ENCODE measurements around the gene LMBR1. TPM values are rescaled to one million over a fixed set of nuclear protein-coding genes. Genes with fewer than 3 reads are reported as not detected.

Gene LMBR1
- total RNA-seq, 5 donors from 2014 or later (not counting 1 experiment from before 2014, with no cell fraction given), result 79.1 to 94.8 (median 83.8) TPM

DNA sequence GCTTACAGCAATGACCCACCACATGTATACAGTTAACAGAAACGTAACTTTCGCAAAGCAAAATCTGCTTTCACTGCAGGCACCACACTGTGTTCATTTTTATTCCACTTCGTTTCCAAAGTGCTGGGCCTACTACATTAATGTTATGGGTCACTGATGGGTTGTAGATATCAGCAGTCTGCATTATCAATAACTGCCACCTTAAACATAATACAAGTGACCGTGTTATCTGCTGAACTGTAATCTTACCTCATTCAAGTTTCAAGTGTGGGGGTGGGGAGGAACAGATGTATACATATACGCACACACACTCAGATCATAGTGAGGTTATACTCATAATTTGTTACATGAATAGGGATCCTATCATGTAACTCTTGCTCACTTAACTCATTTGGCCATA lies 231.3 kb downstream of the LMBR1 start:
- H3K27ac ChIP-seq (ENCODE audit: low read length), result no peak overlapping the region
- ChIA-PET CTCF (no interaction called here), POLR2A (no interaction called here)
- H3K27me3 ChIP-seq (replicated peaks in 1 of 2; ENCODE audit: control insufficient read depth in 2 of 2, extremely low read depth in 1 of 2, insufficient read depth in 2 of 2, low read length in 1 of 2), result peaks cover 0 to 2% of the 10 kb centered on the region in 2 experiments
- H3K9me3 ChIP-seq, result no peaks in the 10 kb centered on the region
- Mint-ChIP-seq H3K36me3 (no peaks in the 10 kb centered on the region), H3K4me1 (no peaks in the 10 kb centered on the region), H3K9me3 (no peaks in the 10 kb centered on the region), H3K27me3 (no peaks in the 10 kb centered on the region), H3K27ac (no peak overlapping the region), H3K4me3 (no peak overlapping the region)
- ATAC-seq (replicated peaks in 1 of 4), result no peak
- no peak for DNase-seq
- WGBS (ENCODE audit: insufficient coverage), result no CpG with 5 or more reads among the region's 5 CpGs
- H3K4me1 ChIP-seq (ENCODE audit: control insufficient read depth in 1 of 2, extremely low read depth in 1 of 2, insufficient read depth in 2 of 2, low read length in 2 of 2), result no peaks in the 10 kb centered on the region
- no peaks in the 10 kb centered on the region for H3K36me3 ChIP-seq (ENCODE audit: control insufficient read depth in 2 of 2, extremely low read depth in 1 of 2, insufficient read depth in 1 of 2, low read length in 1 of 2)
- H3K4me3 ChIP-seq (ENCODE audit: control insufficient read depth in 1 of 2, extremely low read depth in 1 of 2, low read length in 1 of 2), result no peak overlapping the region

DNA sequence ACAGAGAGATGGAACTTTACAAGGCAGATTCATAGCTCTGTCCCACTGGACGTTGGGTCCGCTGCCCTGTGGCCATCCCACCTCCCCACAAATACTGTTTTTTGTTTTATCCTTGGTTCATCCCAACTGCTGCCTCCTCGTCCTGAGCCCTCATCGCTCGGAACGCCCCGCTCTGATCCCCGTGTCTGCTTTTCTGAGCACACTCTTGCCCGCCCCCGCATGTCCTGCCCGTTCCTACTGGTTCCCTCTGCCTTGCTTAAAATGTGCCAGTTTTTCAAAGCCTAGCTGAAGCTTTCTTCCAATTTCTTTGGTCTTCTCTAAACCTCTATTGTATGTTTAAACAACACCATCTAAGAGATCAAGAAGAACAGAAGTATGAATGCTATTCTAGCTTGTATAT lies 233.0 kb downstream of the LMBR1 start:
- Histone ChIP-seq H3K27ac (ENCODE audit: low read length) (no peak overlapping the region), H3K9me3 (no peaks in the 10 kb centered on the region), H3K36me3 (ENCODE audit: control insufficient read depth in 2 of 2, extremely low read depth in 1 of 2, insufficient read depth in 1 of 2, low read length in 1 of 2) (no peaks in the 10 kb centered on the region), H3K4me3 (ENCODE audit: control insufficient read depth in 1 of 2, extremely low read depth in 1 of 2, low read length in 1 of 2) (no peak overlapping the region), H3K4me1 (ENCODE audit: control insufficient read depth in 1 of 2, extremely low read depth in 1 of 2, insufficient read depth in 2 of 2, low read length in 2 of 2) (no peaks in the 10 kb centered on the region), H3K27me3 (replicated peaks in 1 of 2; ENCODE audit: control insufficient read depth in 2 of 2, extremely low read depth in 1 of 2, insufficient read depth in 2 of 2, low read length in 1 of 2) (peaks cover 0 to 4% of the 10 kb centered on the region in 2 experiments)
- Mint-ChIP-seq H3K27me3 (no peaks in the 10 kb centered on the region), H3K9me3 (no peaks in the 10 kb centered on the region), H3K27ac (no peak overlapping the region), H3K4me1 (no peaks in the 10 kb centered on the region), H3K36me3 (no peaks in the 10 kb centered on the region), H3K4me3 (no peak overlapping the region)
- POLR2A ChIA-PET, result no interaction called here
- WGBS (ENCODE audit: insufficient coverage), result 66% methylated on average over 11 of the region's 11 CpGs
- no peak for DNase-seq
- no peak for ATAC-seq (replicated peaks in 1 of 4)
- CTCF ChIA-PET, result no interaction called here

GRCh38 chr7:156659203-156659602 lies 233.8 kb downstream of the LMBR1 start:
- Mint-ChIP-seq H3K4me3 (no peak overlapping the region), H3K27ac (no peak overlapping the region), H3K36me3 (no peaks in the 10 kb centered on the region), H3K9me3 (no peaks in the 10 kb centered on the region), H3K4me1 (no peaks in the 10 kb centered on the region), H3K27me3 (peaks cover 0 to 3% of the 10 kb centered on the region in 2 donors)
- H3K4me1 ChIP-seq (ENCODE audit: control insufficient read depth in 1 of 2, extremely low read depth in 1 of 2, insufficient read depth in 2 of 2, low read length in 2 of 2), result no peaks in the 10 kb centered on the region
- ChIA-PET CTCF (no interaction called here), POLR2A (no interaction called here)
- H3K4me3 ChIP-seq (ENCODE audit: control insufficient read depth in 1 of 2, extremely low read depth in 1 of 2, low read length in 1 of 2), result no peak overlapping the region
- H3K27ac ChIP-seq (ENCODE audit: low read length), result no peak overlapping the region
- DNase-seq, result no peak
- no peaks in the 10 kb centered on the region for H3K9me3 ChIP-seq
- peaks cover 0 to 10% of the 10 kb centered on the region in 2 experiments for H3K27me3 ChIP-seq (replicated peaks in 1 of 2; ENCODE audit: control insufficient read depth in 2 of 2, extremely low read depth in 1 of 2, insufficient read depth in 2 of 2, low read length in 1 of 2)
- no peak for ATAC-seq (replicated peaks in 1 of 4)
- H3K36me3 ChIP-seq (ENCODE audit: control insufficient read depth in 2 of 2, extremely low read depth in 1 of 2, insufficient read depth in 1 of 2, low read length in 1 of 2), result no peaks in the 10 kb centered on the region
- no CpG with 5 or more reads among the region's 6 CpGs for WGBS (ENCODE audit: insufficient coverage)

- WGBS (ENCODE audit: insufficient coverage), result 100% methylated on average over 3 of the region's 4 CpGs
- ATAC-seq (replicated peaks in 1 of 4), result no peak
Observed at GRCh38 chr7:156657681-156658080, 235.3 kb downstream of the LMBR1 start.

GRCh38 chr7:156656598-156656997 lies 236.4 kb downstream of the LMBR1 start:
- Mint-ChIP-seq H3K9me3 (no peaks in the 10 kb centered on the region), H3K27ac (no peak overlapping the region), H3K27me3 (peaks cover 15 to 17% of the 10 kb centered on the region in 2 donors), H3K4me1 (no peaks in the 10 kb centered on the region), H3K4me3 (no peak overlapping the region), H3K36me3 (no peaks in the 10 kb centered on the region)
- Histone ChIP-seq H3K4me3 (ENCODE audit: control insufficient read depth in 1 of 2, extremely low read depth in 1 of 2, low read length in 1 of 2) (no peak overlapping the region), H3K27ac (ENCODE audit: low read length) (no peak overlapping the region), H3K4me1 (ENCODE audit: control insufficient read depth in 1 of 2, extremely low read depth in 1 of 2, insufficient read depth in 2 of 2, low read length in 2 of 2) (no peaks in the 10 kb centered on the region), H3K27me3 (replicated peaks in 1 of 2; ENCODE audit: control insufficient read depth in 2 of 2, extremely low read depth in 1 of 2, insufficient read depth in 2 of 2, low read length in 1 of 2) (peaks cover 2 to 22% of the 10 kb centered on the region in 2 experiments), H3K9me3 (no peaks in the 10 kb centered on the region), H3K36me3 (ENCODE audit: control insufficient read depth in 2 of 2, extremely low read depth in 1 of 2, insufficient read depth in 1 of 2, low read length in 1 of 2) (no peaks in the 10 kb centered on the region)
- no peak for ATAC-seq (replicated peaks in 1 of 4)
- 24% methylated on average over 4 of the region's 7 CpGs for WGBS (ENCODE audit: insufficient coverage)
- DNase-seq, result no peak
- ChIA-PET CTCF (no interaction called here), POLR2A (no interaction called here)

More at GRCh38 chr7:156657681-156658080, 235.3 kb downstream of the LMBR1 start:
- Mint-ChIP-seq H3K4me3 (no peak overlapping the region), H3K4me1 (no peaks in the 10 kb centered on the region), H3K36me3 (no peaks in the 10 kb centered on the region), H3K27ac (no peak overlapping the region), H3K9me3 (no peaks in the 10 kb centered on the region), H3K27me3 (peaks cover 6 to 9% of the 10 kb centered on the region in 2 donors)
- Histone ChIP-seq H3K36me3 (ENCODE audit: control insufficient read depth in 2 of 2, extremely low read depth in 1 of 2, insufficient read depth in 1 of 2, low read length in 1 of 2) (no peaks in the 10 kb centered on the region), H3K9me3 (no peaks in the 10 kb centered on the region), H3K4me1 (ENCODE audit: control insufficient read depth in 1 of 2, extremely low read depth in 1 of 2, insufficient read depth in 2 of 2, low read length in 2 of 2) (no peaks in the 10 kb centered on the region), H3K4me3 (ENCODE audit: control insufficient read depth in 1 of 2, extremely low read depth in 1 of 2, low read length in 1 of 2) (no peak overlapping the region), H3K27me3 (replicated peaks in 1 of 2; ENCODE audit: control insufficient read depth in 2 of 2, extremely low read depth in 1 of 2, insufficient read depth in 2 of 2, low read length in 1 of 2) (peaks cover 2 to 18% of the 10 kb centered on the region in 2 experiments), H3K27ac (ENCODE audit: low read length) (no peak overlapping the region)
- ChIA-PET CTCF (no interaction called here), POLR2A (no interaction called here)
- DNase-seq, result no peak

DNA sequence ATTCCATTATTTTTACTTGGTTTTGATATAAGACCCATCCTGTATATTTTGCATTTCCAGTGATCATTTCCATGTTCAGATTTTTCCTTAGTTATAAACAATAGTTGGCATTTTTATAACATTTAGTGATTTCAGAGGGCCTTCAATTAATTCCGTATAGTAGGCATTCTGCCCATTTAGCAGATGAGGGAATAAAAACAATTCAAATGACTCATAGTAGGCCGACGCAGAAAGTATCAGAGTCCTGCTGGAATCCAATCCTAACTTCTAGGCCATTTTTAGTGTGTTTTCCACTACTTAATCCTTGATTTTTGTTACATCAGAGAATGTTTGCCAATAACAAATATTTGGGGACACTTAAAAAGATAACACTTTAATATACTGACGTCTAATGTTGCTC lies 237.0 kb downstream of the LMBR1 start:
- Mint-ChIP-seq H3K27me3 (peaks cover 18 to 21% of the 10 kb centered on the region in 2 donors), H3K9me3 (no peaks in the 10 kb centered on the region), H3K27ac (no peak overlapping the region), H3K36me3 (no peaks in the 10 kb centered on the region), H3K4me3 (no peak overlapping the region), H3K4me1 (no peaks in the 10 kb centered on the region)
- H3K27ac ChIP-seq (ENCODE audit: low read length), result no peak overlapping the region
- CTCF ChIA-PET, result no interaction called here
- no peak for ATAC-seq (replicated peaks in 1 of 4)
- no CpG with 5 or more reads among the region's 4 CpGs for WGBS (ENCODE audit: insufficient coverage)
- H3K4me3 ChIP-seq (ENCODE audit: control insufficient read depth in 1 of 2, extremely low read depth in 1 of 2, low read length in 1 of 2), result no peak overlapping the region
- H3K9me3 ChIP-seq, result no peaks in the 10 kb centered on the region
- no peaks in the 10 kb centered on the region for H3K36me3 ChIP-seq (ENCODE audit: control insufficient read depth in 2 of 2, extremely low read depth in 1 of 2, insufficient read depth in 1 of 2, low read length in 1 of 2)
- no peaks in the 10 kb centered on the region for H3K4me1 ChIP-seq (ENCODE audit: control insufficient read depth in 1 of 2, extremely low read depth in 1 of 2, insufficient read depth in 2 of 2, low read length in 2 of 2)
- H3K27me3 ChIP-seq (replicated peaks in 1 of 2; ENCODE audit: control insufficient read depth in 2 of 2, extremely low read depth in 1 of 2, insufficient read depth in 2 of 2, low read length in 1 of 2), result peaks cover 2 to 23% of the 10 kb centered on the region in 2 experiments
- POLR2A ChIA-PET, result no interaction called here
- DNase-seq, result no peak

DNA sequence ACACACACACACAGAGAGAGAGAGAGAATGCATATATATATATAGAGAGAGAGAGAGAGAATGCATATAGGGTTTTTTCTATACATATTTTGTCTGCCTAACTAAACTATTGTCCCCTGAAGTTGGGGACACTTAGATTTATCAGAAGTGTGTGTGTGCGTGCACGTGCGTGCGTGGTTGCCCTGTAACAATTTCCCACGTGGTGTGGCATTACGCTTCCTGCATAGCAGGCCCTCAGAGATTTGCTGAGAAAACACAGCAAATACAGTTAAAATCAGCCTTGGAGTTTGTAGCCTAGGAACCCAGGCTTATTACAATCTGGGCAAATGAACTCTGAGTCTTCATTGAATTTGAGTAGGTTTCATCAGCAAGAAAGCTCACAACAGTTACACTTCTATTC lies 237.7 kb downstream of the LMBR1 start:
- no peaks in the 10 kb centered on the region for H3K9me3 ChIP-seq
- Mint-ChIP-seq H3K27me3 (peaks cover 25 to 27% of the 10 kb centered on the region in 2 donors), H3K4me3 (no peak overlapping the region), H3K36me3 (no peaks in the 10 kb centered on the region), H3K27ac (no peak overlapping the region), H3K4me1 (no peaks in the 10 kb centered on the region), H3K9me3 (no peaks in the 10 kb centered on the region)
- H3K4me1 ChIP-seq (ENCODE audit: control insufficient read depth in 1 of 2, extremely low read depth in 1 of 2, insufficient read depth in 2 of 2, low read length in 2 of 2), result no peaks in the 10 kb centered on the region
- ChIA-PET POLR2A (no interaction called here), CTCF (no interaction called here)
- no peak overlapping the region for H3K4me3 ChIP-seq (ENCODE audit: control insufficient read depth in 1 of 2, extremely low read depth in 1 of 2, low read length in 1 of 2)
- H3K27ac ChIP-seq (ENCODE audit: low read length), result no peak overlapping the region
- peaks cover 2 to 28% of the 10 kb centered on the region in 2 experiments for H3K27me3 ChIP-seq (replicated peaks in 1 of 2; ENCODE audit: control insufficient read depth in 2 of 2, extremely low read depth in 1 of 2, insufficient read depth in 2 of 2, low read length in 1 of 2)
- no peaks in the 10 kb centered on the region for H3K36me3 ChIP-seq (ENCODE audit: control insufficient read depth in 2 of 2, extremely low read depth in 1 of 2, insufficient read depth in 1 of 2, low read length in 1 of 2)
- ATAC-seq (replicated peaks in 1 of 4) (no peak), DNase-seq (no peak)
- 69% methylated on average over 6 of the region's 6 CpGs for WGBS (ENCODE audit: insufficient coverage)

All from T-cell (primary cell).